H1 (cell line): ENCODE results near the gene TTC4. TPM values are rescaled to one million over a fixed set of nuclear protein-coding genes. Genes with fewer than 3 reads are reported as not detected.

Experiments
- CTCF ChIA-PET: fragments of 300-600 bp; sonication (Branson Sonifier 250); formaldehyde crosslinking; loops from one replicate; lab custom pipeline; 2021; ENCODE audit not compliant: partially characterized antibody; lab: Charles Lee
- POLR2A ChIA-PET: fragments of 300-600 bp; sonication (Branson Sonifier 250); formaldehyde crosslinking; loops from one replicate; lab custom pipeline; 2021; ENCODE audit warnings: inconsistent platforms; ENCODE audit not compliant: partially characterized antibody; lab: Charles Lee
- DNase-seq, 2 experiments: peaks; one replicate each; pipeline versions ENCODE4 v3.0.0 to v3.0.0-alpha.2; 2010 to 2022; ENCODE audit warnings: low spot score in 2 of 2, low read depth in 1 of 2, mixed read lengths in 1 of 2
- FAIRE-seq: peaks from 2 replicates; lab custom pipeline; 2011; peaks lifted over from hg19 to GRCh38; lab: Jason Lieb, UNC
- H2AFZ ChIP-seq: 2 replicates; pipeline ENCODE4 v1.8.1; 2012; ENCODE audit warnings: low read length, inconsistent platforms
- H2AK5ac ChIP-seq: 2 replicates; pipeline ENCODE4 v1.6.1; 2013; ENCODE audit warnings: low read depth, low read length
- H2BK120ac ChIP-seq: replicated peaks from 2 replicates; pipeline ENCODE3; 2013; ENCODE audit warnings: low read depth, low read length, inconsistent platforms
- H2BK12ac ChIP-seq: 2 replicates; pipeline ENCODE4 v1.6.1; 2013; ENCODE audit warnings: low read depth, low read length
- H2BK15ac ChIP-seq: 2 replicates; pipeline ENCODE4 v1.6.1; 2013; ENCODE audit warnings: low read length
- H2BK20ac ChIP-seq: 2 replicates; pipeline ENCODE4 v1.6.1; 2013; ENCODE audit warnings: low read length
- H2BK5ac ChIP-seq: 2 replicates; pipeline ENCODE4 v1.6.1; 2013; ENCODE audit warnings: low read depth, low read length
- H3K14ac ChIP-seq: 2 replicates; pipeline ENCODE4 v1.6.1; 2013; ENCODE audit warnings: inconsistent platforms; ENCODE audit not compliant: insufficient read length
- H3K18ac ChIP-seq: 2 replicates; pipeline ENCODE4 v1.6.1; 2013; ENCODE audit warnings: low read length; ENCODE audit errors: extremely low read depth
- H3K23ac ChIP-seq: 2 replicates; pipeline ENCODE4 v1.6.1; 2013; ENCODE audit warnings: inconsistent platforms; ENCODE audit not compliant: insufficient read length
- H3K23me2 ChIP-seq: 2 replicates; pipeline ENCODE4 v1.6.1; 2013; ENCODE audit warnings: low read depth, low read length
- H3K27ac ChIP-seq: 2 replicates; pipeline ENCODE4 v1.6.1; 2011; ENCODE audit warnings: low read depth, low read length, inconsistent platforms
- H3K27me3 ChIP-seq, 4 experiments: replicated peaks in 1 of 4; 1 replicate in 1 of 4; 2 replicates in 3 of 4; pipeline versions ENCODE4 v1.6.1 to v1.8.1; 2011 to 2013; ENCODE audit warnings: low read length in 3 of 4, mild to moderate bottlenecking in 3 of 4, inconsistent platforms in 2 of 4, mixed read lengths in 2 of 4, moderate library complexity in 1 of 4; ENCODE audit not compliant: control insufficient read depth in 3 of 4, insufficient read depth in 3 of 4; ENCODE audit errors: extremely low read depth in 1 of 4
- H3K36me3 ChIP-seq, 4 experiments: 2 replicates each; pipeline versions ENCODE4 v1.6.1 to v1.8.1; 2011 to 2013; ENCODE audit warnings: mild to moderate bottlenecking in 4 of 4, low read length in 3 of 4, moderate library complexity in 2 of 4, control low read depth in 1 of 4, inconsistent platforms in 1 of 4; ENCODE audit not compliant: insufficient read depth in 4 of 4, control insufficient read depth in 2 of 4
- H3K4ac ChIP-seq: replicated peaks from 2 replicates; pipeline ENCODE3; 2013; ENCODE audit warnings: low read length, low read depth, mixed read lengths, inconsistent platforms; ENCODE audit not compliant: insufficient read length
- H3K4me1 ChIP-seq, 4 experiments: replicated peaks in 1 of 4; 1 replicate in 1 of 4; 2 replicates in 3 of 4; pipeline versions ENCODE4 v1.6.1 to v1.8.1; 2011 to 2013; ENCODE audit warnings: low read length in 3 of 4, inconsistent platforms in 2 of 4, mixed read lengths in 1 of 4; ENCODE audit not compliant: insufficient read depth in 4 of 4, control insufficient read depth in 3 of 4
- H3K4me2 ChIP-seq, 2 experiments: 2 replicates each; pipeline versions ENCODE4 v1.6.1 to v1.8.1; 2011 to 2013; ENCODE audit warnings: low read depth in 2 of 2, low read length in 2 of 2, control low read depth in 1 of 2, inconsistent platforms in 1 of 2, mild to moderate bottlenecking in 1 of 2; ENCODE audit not compliant: insufficient read depth in 1 of 2
- H3K4me3 ChIP-seq, 4 experiments: fragments of 200-600, 300-600 bp in 1 of 4; sonication (generic), shearing (Covaris generic), sonication (Bioruptor Twin) in 1 of 4; 2 replicates each; pipeline versions ENCODE4 v1.5.1 to v1.8.1; 2011 to 2016; ENCODE audit warnings: low read length in 4 of 4, low read depth in 3 of 4, control low read depth in 2 of 4, inconsistent platforms in 2 of 4, mild to moderate bottlenecking in 2 of 4, mixed read lengths in 1 of 4, moderate library complexity in 1 of 4; ENCODE audit not compliant: insufficient read depth in 2 of 4; ENCODE audit errors: extremely low read depth in 1 of 4
- H3K56ac ChIP-seq: replicated peaks from 2 replicates; pipeline ENCODE3; 2013; ENCODE audit warnings: low read depth, mild to moderate bottlenecking, mixed read lengths, low read length, inconsistent platforms; ENCODE audit not compliant: insufficient read length
- H3K79me1 ChIP-seq: 2 replicates; pipeline ENCODE4 v1.6.1; 2013; ENCODE audit warnings: low read depth, low read length, control low read depth
- H3K79me2 ChIP-seq, 2 experiments: 2 replicates each; pipeline versions ENCODE4 v1.6.1 to v1.8.1; 2012 to 2013; ENCODE audit warnings: low read length in 2 of 2, mild to moderate bottlenecking in 2 of 2, inconsistent platforms in 1 of 2; ENCODE audit not compliant: insufficient read depth in 2 of 2, control insufficient read depth in 1 of 2
- H3K9ac ChIP-seq, 4 experiments: replicated peaks in 1 of 4; 1 replicate in 1 of 4; 2 replicates in 3 of 4; pipeline versions ENCODE4 v1.6.1 to v1.8.1; 2011 to 2013; ENCODE audit warnings: low read depth in 3 of 4, low read length in 3 of 4, control low read depth in 2 of 4, mild to moderate bottlenecking in 2 of 4, moderate library complexity in 2 of 4, inconsistent platforms in 1 of 4; ENCODE audit errors: extremely low read depth in 1 of 4
- H3K9me3 ChIP-seq, 2 experiments: 2 replicates each; pipeline versions ENCODE4 v1.6.1 to v1.8.1; 2012 to 2013; ENCODE audit warnings: mild to moderate bottlenecking in 2 of 2, moderate library complexity in 2 of 2, control low read depth in 1 of 2, inconsistent platforms in 1 of 2, low read depth in 1 of 2, low read length in 1 of 2, mixed read lengths in 1 of 2; ENCODE audit not compliant: insufficient read depth in 2 of 2
- H4K20me1 ChIP-seq, 2 experiments: replicated peaks in 1 of 2; 2 replicates each; pipeline versions ENCODE3 to v1.8.1; 2011 to 2013; ENCODE audit warnings: inconsistent platforms in 2 of 2, low read length in 2 of 2, mild to moderate bottlenecking in 1 of 2; ENCODE audit not compliant: insufficient read depth in 2 of 2, control insufficient read depth in 1 of 2
- H4K5ac ChIP-seq: 2 replicates; pipeline ENCODE4 v1.6.1; 2013; ENCODE audit warnings: low read length, low read depth, mixed read lengths, inconsistent platforms; ENCODE audit not compliant: insufficient read length
- H4K8ac ChIP-seq: 2 replicates; pipeline ENCODE4 v1.8.0; 2013; ENCODE audit warnings: mild to moderate bottlenecking, moderate library complexity, low read length, inconsistent platforms; ENCODE audit not compliant: insufficient read depth; ENCODE audit errors: extremely low read depth
- H4K91ac ChIP-seq: replicated peaks from 2 replicates; pipeline ENCODE3; 2013; ENCODE audit warnings: low read length, mixed read lengths, inconsistent platforms; ENCODE audit not compliant: insufficient read length
- CBX5 ChIP-seq: fragments of 300-800, 300-1000 bp; sonication (generic); IDR thresholded peaks from 2 replicates; pipeline ENCODE4 v1.7.1; 2016; ENCODE audit warnings: antibody characterized with exemption, low read length, low read depth
- TCF12 ChIP-seq: IDR thresholded peaks from 2 replicates; pipeline ENCODE4 v1.6.1; 2011; ENCODE audit warnings: low read depth, mild to moderate bottlenecking, low read length
- WGBS, 2 experiments: shearing (Covaris generic) in 1 of 2; methylation state at CpG; one replicate each; pipeline versions ENCODE4 v1.1.6 to v1.1.7; 2013 to 2015; ENCODE audit warnings: low lambda C conversion rate in 2 of 2, mixed read lengths in 2 of 2, inconsistent platforms in 1 of 2, low coverage in 1 of 2, missing lambda C conversion rate in 1 of 2; ENCODE audit not compliant: insufficient replicate concordance in 2 of 2, insufficient coverage in 1 of 2, insufficient read length in 1 of 2; ENCODE audit errors: extremely low coverage in 1 of 2, missing lambda C conversion rate in 1 of 2; 5-methylcytosine and 5-hydroxymethylcytosine counted together
- polyA plus RNA-seq, 7 experiments: library from polyadenylated mRNA; depleted of rRNA in 3 of 7; stranded (reverse) in 5 of 7; unstranded in 2 of 7; fragments of >200 nt in 5 of 7; fragments of 200-250 nt in 2 of 7; gene quantifications; 1 replicate in 5 of 7; 2 replicates in 1 of 7; 4 replicates in 1 of 7; pipeline versions ENCODE4 v1.2.1 to v1.2.3, GENCODE V29; 2011 to 2013; ENCODE audit warnings: missing spikeins in 2 of 7, mixed read lengths in 2 of 7
- total RNA-seq: library from RNA; stranded (reverse); fragmentation: NEBNext Ultra II Directional; extraction: Animal tissue kit (Norgen Biotek cat#: 25700); gene quantifications from 2 replicates; pipeline ENCODE4 v1.2.1, GENCODE V29; 2021
- TF ChIP-seq, protein P1 (sequence below): IDR thresholded peaks from 2 replicates; pipeline ENCODE4 v1.6.1; 2012; ENCODE audit warnings: low read length, inconsistent platforms

The TTC4 gene
- total and polyA plus RNA-seq, 2 of the 8 experiments (the other 6 are each of a cell fraction or from before 2014, with no cell fraction given), result 21.0 to 25.1 TPM

DNA sequence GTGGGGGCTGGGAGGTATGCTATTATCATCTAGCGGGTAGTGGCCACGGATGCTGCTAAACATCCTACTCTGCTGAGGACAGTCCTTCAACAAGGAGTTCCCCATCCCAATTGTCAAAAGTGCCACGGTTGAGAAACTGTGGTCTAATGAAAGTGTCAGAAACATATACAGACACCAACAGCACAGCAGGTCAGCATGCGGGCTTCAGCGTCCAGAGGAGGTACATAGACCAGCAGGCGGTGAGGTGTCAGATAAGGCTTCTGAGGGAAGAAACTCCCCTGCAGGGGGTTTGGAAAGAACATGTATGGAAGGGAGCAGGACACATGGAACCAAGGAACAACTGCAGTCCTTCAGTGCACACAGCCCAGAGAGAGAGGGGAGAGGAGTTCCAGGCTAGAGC, 4.8 kb upstream of the TTC4 start:
- Histone ChIP-seq H4K8ac (no peak overlapping the region), H2BK5ac (no peak overlapping the region), H2BK12ac (no peak overlapping the region), H3K56ac (no peak overlapping the region), H3K79me2 (no peaks in the 10 kb centered on the region), H3K27me3 (peaks cover 0 to 9% (median 4%) of the 10 kb centered on the region in 4 experiments; a peak in 4 of 7 replicates), H3K23ac (no peak overlapping the region), H2BK20ac (no peak overlapping the region), H4K20me1 (no peaks in the 10 kb centered on the region), H3K23me2 (peaks cover 2% of the 10 kb centered on the region; the same call in 1 of the 2 replicates), H3K36me3 (no peaks in the 10 kb centered on the region), H2BK120ac (no peak overlapping the region), H3K18ac (no peak overlapping the region)
- WGBS, 2 experiments, result 78% methylated on average over 6 of the region's 6 CpGs; no CpG with 5 or more reads in 1 of the 2 experiments
- TF ChIP-seq TCF12 (no peak), CBX5 (no peak)
- TF ChIP-seq, protein P1, sequence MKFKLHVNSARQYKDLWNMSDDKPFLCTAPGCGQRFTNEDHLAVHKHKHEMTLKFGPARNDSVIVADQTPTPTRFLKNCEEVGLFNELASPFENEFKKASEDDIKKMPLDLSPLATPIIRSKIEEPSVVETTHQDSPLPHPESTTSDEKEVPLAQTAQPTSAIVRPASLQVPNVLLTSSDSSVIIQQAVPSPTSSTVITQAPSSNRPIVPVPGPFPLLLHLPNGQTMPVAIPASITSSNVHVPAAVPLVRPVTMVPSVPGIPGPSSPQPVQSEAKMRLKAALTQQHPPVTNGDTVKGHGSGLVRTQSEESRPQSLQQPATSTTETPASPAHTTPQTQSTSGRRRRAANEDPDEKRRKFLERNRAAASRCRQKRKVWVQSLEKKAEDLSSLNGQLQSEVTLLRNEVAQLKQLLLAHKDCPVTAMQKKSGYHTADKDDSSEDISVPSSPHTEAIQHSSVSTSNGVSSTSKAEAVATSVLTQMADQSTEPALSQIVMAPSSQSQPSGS, result no peak
- TF ChIP-seq, all 59 proteins: peak for 0
- H3K27ac ChIP-seq, result no peak overlapping the region
- no peak overlapping the region for H2AK5ac ChIP-seq
- H3K79me1 ChIP-seq, result no peaks in the 10 kb centered on the region
- POLR2A ChIA-PET, result no interaction called here
- CTCF ChIA-PET, result no interaction called here
- no peak overlapping the region for H2BK15ac ChIP-seq
- no peak for FAIRE-seq
- no peak overlapping the region for H4K5ac ChIP-seq
- no peak overlapping the region for H3K4me3 ChIP-seq
- H3K9me3 ChIP-seq, result no peaks in the 10 kb centered on the region
- no peak overlapping the region for H3K4ac ChIP-seq
- H2AFZ ChIP-seq, result no peak overlapping the region
- no peak overlapping the region for H3K14ac ChIP-seq
- no peaks in the 10 kb centered on the region; a peak in 1 of 7 replicates for H3K4me1 ChIP-seq
- DNase-seq, result no peak
- no peak overlapping the region for H3K9ac ChIP-seq
- H4K91ac ChIP-seq, result no peak overlapping the region
- H3K4me2 ChIP-seq, result no peak overlapping the region
